GM21526 (cell line): Measurements from ENCODE around the gene TNNI3.
"Not testable (repeated sequence)": the region's sequence is repeated elsewhere in the genome, so short reads cannot be mapped to it uniquely, and the experiment has no call there.

ENCODE experiments used
- ATAC-seq: cut with Tn5 transposase; IDR thresholded peaks from one replicate; pipeline ENCODE4 v1.9.1; 2021; ENCODE audit warnings: moderate library complexity; ENCODE audit not compliant: unreplicated experiment, low FRiP score

The TNNI3 gene

DNA sequence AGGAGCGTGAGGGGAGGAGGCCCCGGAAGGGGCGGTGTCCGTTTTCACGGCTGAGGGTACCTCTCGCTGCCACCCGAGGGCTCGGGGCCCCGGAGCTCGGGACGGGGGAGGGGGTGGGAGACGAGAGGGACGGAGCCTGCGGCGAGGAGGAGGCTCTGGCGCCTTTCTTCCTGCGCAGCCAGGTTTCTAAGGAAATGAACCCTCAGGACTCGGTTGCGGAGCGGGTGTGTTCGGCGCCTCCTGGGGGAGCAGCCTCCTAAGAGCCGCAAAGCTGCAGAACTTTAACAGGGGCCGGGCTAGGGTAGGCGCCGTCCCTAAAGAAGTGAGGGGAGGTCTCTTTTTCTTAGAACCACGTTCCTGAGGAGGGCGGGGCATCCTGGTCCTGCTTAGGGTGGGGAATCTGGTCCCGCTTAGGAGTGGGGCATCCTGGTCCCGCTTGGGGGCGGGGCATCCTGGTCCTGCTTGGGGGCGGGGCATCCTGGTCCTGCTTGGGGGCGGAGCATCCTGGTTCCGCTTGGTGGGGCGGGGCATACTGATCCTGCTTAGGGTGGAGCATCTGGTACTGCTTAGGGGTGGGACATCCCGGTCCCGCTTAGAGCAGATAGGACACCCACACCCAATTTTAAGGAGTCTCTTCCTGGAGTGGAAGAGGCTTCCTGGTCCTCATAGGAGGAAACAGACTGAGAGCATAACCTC, 16.3 kb upstream of the TNNI3 start:
- no peak for ATAC-seq

DNA sequence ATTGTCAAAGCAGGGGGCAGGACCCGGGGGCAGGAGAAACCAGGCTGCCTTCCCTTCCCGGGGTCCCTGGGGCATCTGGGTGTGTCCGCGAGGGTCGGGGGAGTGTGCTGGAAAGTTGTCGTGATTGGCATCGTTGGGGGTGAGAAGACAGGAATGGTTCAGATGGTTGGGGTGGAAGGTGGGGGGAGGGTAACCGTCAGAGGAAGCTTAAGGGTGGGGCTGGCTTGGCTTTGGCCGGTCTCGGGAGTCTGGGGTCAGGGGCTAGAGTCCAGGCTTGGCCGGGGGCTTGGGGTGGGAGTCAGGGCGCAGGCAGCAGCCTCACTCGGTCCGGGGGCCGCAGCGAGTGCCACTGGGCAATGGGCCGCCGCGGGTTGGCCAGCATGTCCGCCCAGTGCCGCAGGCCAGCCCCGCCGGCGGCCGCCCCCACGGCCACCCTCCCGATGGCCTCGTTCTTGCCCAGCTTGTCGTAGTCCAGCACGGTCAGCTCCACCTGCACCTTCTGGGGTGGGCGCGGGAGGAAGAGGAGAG, 15.7 kb upstream of the TNNI3 start:
- ATAC-seq, result no peak

DNA sequence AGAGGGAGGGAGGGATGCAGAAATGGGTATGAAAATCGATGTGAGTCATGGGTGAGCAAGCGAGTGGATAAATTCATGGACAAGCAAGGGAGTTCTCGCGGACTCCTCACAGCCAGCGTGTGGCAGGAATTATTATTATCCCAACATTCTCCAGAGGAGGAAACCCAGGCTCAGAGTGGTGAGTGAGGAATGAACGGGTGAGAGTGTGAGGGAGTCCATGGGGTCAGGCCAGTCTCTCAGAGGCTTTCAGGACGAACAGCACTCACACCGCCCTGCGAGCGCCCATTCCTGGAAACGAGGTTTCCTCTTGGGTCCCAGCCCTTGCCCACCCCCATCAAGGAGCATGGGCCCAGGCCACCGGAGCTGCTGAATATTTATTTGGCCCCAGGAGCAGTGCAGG, 15.2 kb upstream of the TNNI3 start:
- ATAC-seq, result no peak

DNA sequence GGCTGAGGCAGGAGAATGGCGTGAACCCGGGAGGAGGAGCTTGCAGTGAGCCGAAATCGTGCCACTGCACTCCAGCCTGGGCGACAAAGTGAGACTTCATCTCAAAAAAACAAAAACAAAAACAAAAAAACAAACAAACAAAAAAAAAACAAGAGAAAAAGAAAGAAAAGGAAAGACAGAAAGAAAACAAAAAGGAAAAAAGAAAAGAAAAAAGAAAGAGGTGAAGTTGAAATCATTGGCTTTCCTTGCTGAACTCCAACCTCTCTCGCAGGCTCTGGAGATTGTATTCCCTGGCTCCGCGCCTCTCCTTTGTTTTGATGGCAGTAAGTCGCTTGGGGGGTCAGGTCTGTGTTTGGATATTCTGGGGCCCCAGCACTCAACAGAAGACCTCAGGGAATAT, 14.8 kb upstream of the TNNI3 start:
- not testable (repeated sequence) for ATAC-seq

DNA sequence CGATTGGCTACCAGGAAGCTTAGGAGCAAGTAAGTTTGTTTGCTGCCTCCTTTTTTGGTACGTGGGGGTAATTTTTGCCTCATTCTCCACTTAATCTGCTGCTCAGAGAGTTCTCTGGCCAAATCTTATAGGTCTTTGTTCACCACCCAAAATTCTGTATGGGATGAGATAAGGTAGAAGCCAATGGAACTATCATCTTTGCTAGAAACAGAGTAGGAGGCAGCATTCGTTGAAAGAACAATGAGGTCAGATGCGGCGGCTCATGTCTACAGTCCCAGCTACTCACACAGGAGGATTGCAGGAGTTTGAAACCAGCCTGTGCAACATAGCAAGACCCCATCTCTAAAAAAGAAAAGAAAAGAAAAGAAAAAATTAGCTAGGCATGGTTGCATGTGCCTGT, 13.9 kb upstream of the TNNI3 start:
- no peak for ATAC-seq

DNA sequence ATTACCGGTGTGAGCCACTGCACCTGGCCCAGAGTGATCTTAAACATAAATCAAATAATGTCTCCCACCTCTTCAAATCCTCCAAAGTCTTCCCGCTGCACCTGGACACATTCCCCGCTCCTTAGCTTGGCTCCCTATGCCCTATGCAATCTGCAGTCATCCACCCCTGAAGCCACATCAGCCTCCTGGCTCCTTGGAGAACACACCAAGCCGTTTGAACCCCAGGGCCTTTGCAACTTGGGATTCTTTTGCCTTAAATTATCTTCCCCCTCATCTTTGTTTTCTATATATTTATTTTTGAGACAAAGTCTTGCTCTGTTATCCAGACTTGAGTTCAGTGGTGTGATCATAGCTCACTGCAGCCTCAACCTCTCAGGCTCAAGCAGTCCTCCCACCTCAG, 11.6 kb upstream of the TNNI3 start:
- ATAC-seq, result no peak

DNA sequence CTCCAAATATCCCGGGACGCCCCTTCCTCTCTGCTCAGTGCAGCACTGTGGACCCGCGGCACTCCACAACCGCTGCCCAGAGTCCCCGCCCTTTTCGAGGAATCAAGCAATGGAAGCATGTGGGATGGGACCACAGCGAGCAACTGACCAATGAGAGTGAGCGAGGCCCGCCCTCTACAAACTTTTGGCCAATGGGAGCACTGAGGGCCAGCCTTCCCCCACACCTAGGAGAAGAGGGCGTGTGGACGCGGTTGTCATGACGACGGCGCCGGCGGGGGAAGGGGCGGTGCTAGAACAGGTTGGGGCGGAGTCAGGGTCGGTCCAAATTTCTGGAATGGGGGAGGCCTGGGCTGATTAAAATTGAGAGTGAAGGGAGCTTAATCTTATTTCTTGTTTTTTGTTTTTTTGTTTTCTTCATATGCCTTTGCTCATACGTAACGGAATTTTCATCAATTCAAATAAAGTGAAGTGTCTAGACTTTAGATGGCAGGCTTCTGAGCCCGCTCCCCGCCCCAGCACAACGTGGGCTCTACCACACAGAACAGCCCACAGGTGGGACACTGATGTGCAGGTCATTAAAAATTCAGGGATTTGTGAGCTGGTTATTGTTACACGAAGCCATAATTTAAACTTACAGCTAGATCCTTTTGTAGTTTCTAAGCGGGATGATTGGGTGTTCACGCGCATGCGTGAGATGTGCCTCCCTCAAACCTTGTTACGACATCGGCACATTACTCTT, 9.2 kb upstream of the TNNI3 start, which contains the start of gene DNAAF3:
Gene DNAAF3 (minus strand): TSS at position 84 of the 739 bp plus-strand sequence. CDS start 200 bp downstream, outside the sequence.
- peak; percentile 66 for ATAC-seq

DNA sequence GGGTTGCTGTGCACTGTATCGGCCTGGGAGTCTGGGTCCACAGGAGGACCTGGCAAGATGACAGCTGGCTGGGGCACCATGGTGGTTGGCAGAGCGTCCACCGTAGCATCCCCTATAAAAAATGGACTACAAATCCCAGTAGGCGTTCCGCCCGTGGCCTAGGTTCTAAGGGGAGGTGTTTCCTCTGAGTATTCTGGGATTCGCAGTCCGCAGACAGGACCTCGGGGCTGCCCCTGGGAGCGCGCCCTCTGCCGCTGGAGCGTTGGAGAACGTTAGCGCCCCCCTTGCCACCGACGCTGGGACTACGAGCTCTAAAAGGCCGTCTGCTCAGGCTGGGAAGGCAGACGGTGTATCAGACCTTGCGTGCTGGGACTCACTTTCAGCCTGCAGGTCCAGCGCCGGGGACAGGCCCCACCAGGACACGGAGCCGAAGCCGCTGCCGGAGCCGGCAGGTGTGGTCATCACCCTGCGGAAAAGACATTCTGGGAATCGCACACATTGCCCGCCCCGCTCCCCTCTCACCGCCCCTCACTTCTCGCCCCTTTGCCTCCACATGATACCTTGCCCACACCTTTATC, 8.5 kb upstream of the TNNI3 start:
- no peak for ATAC-seq

DNA sequence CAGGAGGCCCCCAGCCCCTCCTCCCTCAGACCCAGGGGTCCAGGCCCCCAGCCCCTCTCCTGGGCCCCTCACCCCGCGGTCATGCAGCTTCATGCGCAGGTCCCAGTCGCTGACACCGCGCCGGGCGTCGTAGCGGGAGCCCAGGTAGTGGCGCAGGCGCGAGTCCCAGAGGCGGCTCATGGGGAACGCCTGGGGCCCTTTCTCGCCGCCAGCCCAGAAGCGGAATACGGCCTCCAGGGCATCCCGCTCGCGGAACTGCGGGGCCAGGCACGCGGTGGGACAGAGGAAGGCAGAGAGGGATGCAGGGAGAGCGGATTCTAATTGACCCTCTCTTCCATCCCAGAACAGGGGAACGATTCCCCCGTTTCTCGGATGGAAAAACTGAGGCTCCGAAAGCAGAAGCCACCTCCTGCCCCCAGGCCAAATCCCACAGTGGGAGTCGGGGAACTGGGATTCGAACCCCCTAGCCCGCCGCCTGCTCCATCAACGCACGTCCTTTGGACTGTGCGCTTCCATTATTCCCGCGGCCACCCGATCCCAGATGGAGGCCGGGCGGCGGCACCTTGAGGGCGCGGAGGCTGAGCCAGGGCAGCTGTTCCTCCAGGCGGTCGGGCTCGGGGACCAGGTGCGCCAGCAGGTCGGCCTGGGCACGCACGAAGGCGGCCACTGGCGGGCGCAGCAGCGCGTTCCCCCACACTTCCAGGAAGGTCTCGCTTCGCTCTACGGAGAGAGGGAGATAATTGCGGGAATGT, 4.2 kb upstream of the TNNI3 start:
- no peak for ATAC-seq

DNA sequence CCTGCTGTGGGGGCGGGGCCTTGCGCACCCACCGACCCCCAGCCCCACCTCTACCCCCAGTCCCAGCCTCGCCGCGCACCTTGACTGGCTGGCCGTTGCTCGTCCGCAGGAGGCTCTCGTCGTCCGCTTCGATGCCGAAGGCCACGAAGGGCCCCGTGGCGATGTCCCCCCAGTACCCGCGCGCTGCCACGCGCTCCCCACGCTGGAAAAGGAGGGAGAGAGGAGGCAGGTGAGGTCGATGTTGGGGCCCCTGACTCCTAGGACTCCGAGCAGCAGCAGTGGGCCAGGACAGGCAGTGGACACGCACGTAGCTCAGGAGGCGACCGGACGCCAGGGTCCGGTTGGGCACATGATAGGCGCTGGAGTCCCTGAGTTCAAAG, 3.4 kb upstream of the TNNI3 start:
- ATAC-seq, result no peak

DNA sequence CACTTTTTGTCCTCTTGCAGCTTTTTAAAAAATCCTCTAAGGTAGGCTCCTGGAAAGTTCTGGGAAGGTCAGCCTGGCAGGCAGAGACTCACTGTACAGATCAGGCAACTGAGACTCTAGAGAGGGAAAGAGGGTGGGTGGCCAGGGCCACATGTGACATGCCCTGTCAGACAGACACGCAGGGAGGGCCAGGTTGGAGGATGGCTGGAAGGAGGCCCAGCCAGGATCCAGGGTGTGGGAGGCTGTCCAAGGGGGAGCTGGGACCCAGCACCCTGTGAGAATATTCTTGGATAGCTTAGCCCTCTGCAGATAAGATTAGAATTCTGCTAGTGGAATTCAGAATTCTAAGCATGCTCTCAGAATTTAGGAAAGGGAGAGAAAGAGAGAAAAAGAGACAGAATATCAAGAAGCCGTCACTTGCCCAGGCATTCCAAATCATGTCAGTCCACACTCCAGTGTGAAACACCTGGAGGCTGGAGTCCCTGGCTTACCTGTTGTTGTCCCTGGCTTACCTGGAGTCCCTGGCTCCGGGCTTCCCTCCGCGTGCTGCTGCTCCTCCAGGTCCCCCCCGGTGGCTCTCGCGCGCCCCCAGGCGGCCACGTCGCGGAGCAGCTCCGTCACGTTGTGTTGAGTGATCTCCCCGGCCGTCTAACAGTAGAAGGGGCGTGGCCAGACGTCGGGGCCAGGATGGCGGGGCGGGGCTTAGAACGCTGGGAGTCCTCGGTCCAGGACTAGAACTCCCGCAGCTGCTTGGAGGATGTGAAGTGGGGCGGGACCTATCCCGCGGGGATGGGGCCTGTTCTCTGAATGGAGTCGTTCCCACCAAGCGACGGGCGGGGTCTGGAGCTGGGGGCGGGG, 2.8 kb upstream of the TNNI3 start:
- no peak for ATAC-seq

DNA sequence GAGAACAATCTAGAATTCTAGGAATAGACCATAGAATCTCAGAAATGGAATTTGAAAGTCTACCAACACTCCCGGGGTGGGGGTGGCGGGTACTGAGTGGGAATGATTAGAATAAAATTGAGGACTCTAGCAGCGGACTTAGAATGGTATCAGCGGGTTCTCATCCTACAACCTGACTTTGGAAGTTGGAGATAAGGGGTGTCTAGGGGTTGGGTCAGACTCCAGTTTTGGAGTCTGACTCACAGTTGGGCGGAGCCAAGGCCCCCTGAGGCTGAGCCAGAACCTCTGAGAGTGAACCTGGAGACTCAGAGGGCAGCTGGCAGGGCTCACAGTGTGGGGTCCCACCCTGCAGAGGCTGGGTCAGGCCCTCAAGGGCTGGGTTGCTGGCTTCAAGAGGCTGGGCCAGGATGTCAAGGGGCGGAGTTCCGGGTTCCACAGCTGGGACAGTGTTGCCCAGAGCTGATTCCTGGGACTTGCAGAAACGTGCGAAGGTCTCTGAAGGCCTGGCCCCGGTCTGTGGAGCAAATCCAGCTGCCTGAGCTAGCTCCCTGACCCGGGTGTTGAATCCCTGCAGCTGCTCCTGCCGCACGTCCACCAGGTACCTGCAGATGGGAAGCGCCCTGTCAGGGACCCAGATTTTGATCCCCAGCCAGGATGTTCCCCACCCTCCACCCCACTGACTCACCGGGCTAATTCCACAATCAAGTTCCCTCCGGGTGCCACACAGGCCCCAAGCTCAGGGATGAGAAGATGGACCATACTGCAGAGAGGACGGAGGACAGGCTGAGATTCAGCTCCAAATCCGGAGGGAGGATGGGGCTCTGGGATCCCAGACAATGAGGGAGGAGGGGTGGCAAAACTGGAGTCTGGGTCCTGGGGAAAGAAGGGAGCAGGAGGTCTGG, 1.6 kb upstream of the TNNI3 start:
- no peak for ATAC-seq

DNA sequence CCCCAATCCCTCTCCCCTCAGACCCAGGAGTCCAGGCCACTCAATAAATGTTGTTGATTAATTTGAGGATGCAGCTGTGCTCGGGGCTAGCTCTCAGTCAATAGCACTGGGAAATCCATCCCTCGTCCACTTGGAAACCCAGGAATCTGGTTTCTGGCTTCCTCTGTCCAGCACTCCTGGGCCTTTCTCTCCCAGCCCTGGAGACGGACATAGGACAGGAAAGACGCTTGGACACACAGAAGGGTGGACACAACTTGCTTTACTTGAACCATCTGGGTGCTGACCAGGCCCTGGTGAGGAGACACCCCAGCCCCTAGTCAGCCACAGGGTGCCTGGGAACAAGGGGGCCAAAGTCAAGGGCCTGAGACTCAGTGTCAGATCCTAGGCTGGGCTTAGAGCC, 891 bp upstream of the TNNI3 start:
- no peak for ATAC-seq

DNA sequence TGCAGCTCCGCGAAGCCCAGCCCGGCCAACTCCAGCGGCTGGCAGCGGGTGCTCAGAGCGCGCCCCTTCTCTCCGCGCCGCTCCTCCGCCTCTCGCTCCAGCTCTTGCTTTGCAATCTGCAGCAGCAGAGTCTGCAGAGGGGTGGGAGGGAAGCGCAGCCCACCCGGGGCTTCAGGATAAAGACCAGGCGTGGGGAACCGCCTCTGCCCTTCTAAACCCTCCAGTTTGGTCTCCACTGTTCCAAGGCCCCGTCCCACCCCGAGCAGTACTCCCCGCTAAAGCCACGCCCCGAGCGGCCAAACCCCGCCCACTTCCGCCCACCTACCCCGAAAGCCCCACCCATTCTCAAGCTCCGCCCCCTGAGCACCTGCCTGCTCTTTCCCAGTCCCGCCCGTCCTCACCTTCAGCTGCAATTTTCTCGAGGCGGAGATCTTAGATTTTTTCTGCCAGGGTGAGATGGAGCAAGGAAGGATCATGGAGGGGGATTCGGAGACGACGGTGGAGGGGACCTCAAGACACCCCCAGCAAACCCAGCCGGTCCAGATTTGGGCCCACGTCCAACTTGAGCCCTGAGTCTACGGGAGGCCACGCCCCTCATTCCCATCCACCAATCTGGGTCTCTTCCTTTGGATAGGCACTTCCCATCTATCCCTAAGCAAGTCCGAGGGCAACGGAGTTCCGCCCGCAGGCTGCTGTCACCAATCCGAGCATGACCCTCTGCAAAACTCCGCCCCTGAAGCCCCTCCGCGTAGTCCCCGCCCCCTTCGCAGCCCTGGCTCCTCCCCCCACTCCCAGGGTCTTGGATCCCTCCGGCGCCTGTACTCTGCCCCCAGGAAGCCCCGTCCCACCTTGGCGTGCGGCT, 1.1 kb downstream of the TNNI3 start:
- ATAC-seq, result no peak

DNA sequence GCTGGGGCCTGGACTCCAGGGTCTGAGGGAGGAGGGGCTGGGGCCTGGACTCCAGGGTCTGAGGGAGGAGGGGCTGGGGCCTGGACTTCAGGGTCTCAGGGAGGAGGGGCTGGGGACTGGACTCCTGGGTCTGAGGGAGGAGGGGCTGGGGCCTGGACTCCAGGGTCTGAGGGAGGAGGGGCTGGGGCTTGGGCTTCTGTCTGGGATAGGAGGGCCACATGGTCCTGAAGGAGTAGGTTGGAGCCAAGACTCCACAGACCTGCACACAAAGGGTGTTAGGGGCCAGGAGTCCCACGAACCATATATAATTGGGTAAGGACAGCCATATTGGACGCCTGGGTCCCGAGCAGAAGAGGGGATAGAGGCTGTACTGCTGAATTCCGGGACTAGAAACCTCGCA, 1.7 kb downstream of the TNNI3 start:
- not testable (repeated sequence) for ATAC-seq

DNA sequence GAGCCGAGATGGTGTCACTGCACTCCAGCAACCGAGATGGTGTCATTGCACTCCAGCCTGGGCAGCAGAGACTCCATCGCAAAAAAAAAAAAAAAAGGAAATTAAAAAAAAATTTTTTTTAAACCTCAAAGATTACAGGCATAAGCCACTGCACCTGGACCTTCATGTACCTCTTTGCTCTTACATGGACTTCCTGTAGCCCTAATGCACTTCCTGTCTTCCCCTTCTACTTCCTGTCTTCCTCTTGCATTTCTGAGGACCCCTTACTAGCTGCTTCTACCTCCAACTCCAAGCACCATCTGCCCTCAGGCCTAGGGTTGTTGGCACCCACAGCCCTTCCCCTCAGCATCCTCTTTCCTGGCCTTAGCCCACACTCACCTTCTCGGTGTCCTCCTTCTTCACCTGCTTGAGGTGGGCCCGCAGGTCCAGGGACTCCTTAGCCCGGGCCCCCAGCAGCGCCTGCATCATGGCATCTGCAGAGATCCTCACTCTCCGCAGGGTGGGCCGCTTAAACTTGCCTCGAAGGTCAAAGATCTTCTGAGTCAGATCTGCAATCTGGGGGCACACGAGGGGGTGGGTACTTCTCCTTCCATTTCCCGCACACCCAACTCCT, 3.8 kb downstream of the TNNI3 start:
- ATAC-seq, result no peak

DNA sequence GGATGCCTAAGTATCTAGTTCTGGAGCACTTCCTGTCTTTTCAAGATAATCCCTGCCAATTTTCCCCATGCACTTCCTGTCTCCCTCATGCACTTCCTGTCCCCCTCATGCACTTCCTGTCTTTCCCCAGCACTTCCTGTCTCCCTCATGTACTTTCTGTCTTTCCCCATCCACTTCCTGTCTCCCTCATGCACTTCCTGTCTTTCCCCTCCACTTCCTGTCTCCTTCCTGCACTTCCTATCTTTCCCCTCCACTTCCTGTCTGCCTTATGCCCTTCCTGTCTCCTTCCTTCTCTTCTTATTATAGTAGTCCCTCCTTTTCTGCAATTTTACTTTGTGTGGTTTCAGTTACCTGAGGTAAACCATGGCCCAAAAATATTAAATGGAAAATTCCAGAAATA, 5.5 kb downstream of the TNNI3 start:
- ATAC-seq, result no peak
